Activated T-helper 1 cell treated with anti-CD3 and anti-CD28 coated beads, Interleukin-12 subunit alpha, Interleukin-12 subunit beta, Interleukin-2, Interleukin-4 antibody, amounts not matched to agents 30 ng/mL and 10 ng/mL and 1 ng/mL, durations not matched to agents 14 hours and 24 hours and 36 hours (primary cell): ENCODE data around the gene HMCES. TPM values are rescaled to one million over a fixed set of nuclear protein-coding genes. Genes with fewer than 3 reads are reported as not detected.
"Not testable (repeated sequence)": the region's sequence is repeated elsewhere in the genome, so short reads cannot be mapped to it uniquely, and the experiment has no call there.

Experiments used
- DNase-seq: peaks from one replicate; pipeline ENCODE4 v3.0.0; 2021; ENCODE audit warnings: low spot score
- H3K27ac Mint-ChIP-seq: one replicate; pipeline ENCODE4 v1.8.0; 2021; ENCODE audit warnings: mild to moderate bottlenecking, mixed read lengths
- H3K27me3 Mint-ChIP-seq: one replicate; pipeline ENCODE4 v1.8.0; 2022; ENCODE audit warnings: mild to moderate bottlenecking, moderate library complexity, mixed read lengths; ENCODE audit not compliant: insufficient read depth
- H3K36me3 Mint-ChIP-seq: one replicate; pipeline ENCODE4 v1.8.0; 2021; ENCODE audit warnings: low read depth, mixed read lengths
- H3K4me1 Mint-ChIP-seq: one replicate; pipeline ENCODE4 v1.8.0; 2021; ENCODE audit warnings: low read depth, mixed read lengths
- H3K4me3 Mint-ChIP-seq: one replicate; pipeline ENCODE4 v1.8.0; 2021; ENCODE audit warnings: mild to moderate bottlenecking, moderate library complexity, mixed read lengths
- H3K9me3 Mint-ChIP-seq: one replicate; pipeline ENCODE4 v1.8.0; 2021; ENCODE audit warnings: mixed read lengths
- intact Hi-C: fragments of 100-400 bp; cut with micrococcal nuclease; formaldehyde crosslinking; loops from one replicate; pipeline ENCODE4 v1.15.1; 2024
- total RNA-seq: library from RNA; stranded (reverse); gene quantifications from 2 replicates; pipeline ENCODE4 v1.2.3, GENCODE V29; 2022

The HMCES gene
- total RNA-seq, 1 donor from 2014 or later, result 59.4 TPM

DNA sequence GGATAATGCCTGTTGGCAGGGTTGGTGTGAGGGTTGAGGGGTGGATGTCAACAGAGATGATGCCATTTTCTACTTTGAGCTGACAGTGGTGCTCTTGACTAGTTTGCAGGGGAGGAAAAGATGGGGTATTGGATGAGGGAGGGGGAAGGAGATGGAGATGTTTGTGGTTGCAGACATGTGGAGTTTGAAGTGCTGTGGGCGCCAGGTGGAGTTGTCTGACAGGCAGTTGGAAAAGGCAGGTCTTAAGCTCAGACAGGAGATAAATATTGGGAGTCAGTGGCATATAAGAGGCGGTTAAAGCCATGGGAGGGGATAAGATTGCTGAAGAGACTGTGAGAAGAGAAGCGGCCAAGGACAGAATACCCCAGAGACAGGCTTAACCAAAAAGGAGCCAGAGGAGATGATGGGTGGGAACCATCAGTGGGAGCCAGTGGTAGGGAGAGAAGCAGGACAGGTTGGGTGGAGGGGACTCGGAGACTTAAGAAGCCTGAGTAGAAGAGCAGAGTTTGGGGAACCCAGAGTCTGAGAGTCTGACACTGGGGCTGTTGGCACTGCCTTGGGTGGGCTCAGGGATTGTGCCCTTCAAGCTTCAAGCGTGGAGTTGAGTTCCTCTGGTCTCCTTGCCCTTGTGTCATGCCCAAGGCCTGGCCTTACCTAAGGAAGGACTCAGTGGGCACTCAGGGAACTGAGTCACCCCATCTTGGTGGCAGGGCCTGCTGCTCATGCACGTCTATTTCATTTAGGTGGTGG is 15.3 kb upstream of the HMCES start:
- Mint-ChIP-seq H3K4me3 (no peak overlapping the region), H3K4me1 (peaks cover 4% of the 10 kb centered on the region), H3K27ac (no peak overlapping the region), H3K9me3 (no peaks in the 10 kb centered on the region), H3K27me3 (no peaks in the 10 kb centered on the region), H3K36me3 (peaks cover 56% of the 10 kb centered on the region)
- intact Hi-C loops, result no loop called here
- DNase-seq, result no peak

DNA sequence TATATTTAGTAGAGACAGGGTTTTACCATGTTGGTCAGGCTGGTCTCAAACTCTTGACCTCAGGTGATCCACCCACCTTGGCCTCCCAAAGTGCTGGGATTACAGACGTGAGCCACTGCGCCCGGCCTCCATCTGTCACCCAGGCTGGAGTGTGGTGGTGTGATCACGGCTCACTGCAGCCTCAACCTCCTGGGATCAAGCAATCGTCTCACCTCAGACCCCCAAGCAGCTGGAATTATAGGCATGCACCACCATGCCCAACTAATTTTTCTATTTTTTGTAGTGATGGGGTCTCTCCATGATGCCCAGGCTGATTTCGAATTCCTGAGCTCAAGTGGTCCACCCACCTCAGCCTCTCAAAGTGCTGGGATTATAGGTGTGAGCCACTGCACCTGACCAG is 13.7 kb upstream of the HMCES start:
- H3K4me3 Mint-ChIP-seq, H3K27ac Mint-ChIP-seq, intact Hi-C loops, DNase-seq, H3K9me3 Mint-ChIP-seq, H3K27me3 Mint-ChIP-seq, H3K4me1 Mint-ChIP-seq: not testable (repeated sequence)
- peaks cover 62% of the 10 kb centered on the region for H3K36me3 Mint-ChIP-seq

DNA sequence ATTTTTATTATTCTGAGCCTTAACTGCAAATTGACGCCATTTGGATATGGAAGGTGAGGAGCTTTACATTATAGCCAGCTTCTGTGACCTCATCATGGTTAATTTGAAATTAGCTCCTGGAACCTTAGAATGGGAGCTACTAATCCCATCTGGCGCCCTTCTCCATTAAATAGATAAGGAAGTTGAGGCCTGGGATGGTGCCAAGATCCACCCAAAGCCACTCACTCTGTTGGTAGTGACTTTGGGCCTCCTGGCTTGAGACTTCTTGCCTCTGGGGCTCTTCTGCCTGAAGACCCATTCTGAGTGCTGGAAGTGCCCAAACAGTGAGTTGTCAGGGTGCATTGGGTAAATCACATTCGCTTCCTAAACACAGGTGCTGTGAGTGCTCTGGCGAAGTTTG is 12.0 kb upstream of the HMCES start:
- H3K4me1 Mint-ChIP-seq, result no peaks in the 10 kb centered on the region
- intact Hi-C loops, result no loop called here
- H3K27me3 Mint-ChIP-seq, result no peaks in the 10 kb centered on the region
- H3K4me3 Mint-ChIP-seq, result no peak overlapping the region
- H3K9me3 Mint-ChIP-seq, result no peaks in the 10 kb centered on the region
- no peak overlapping the region for H3K27ac Mint-ChIP-seq
- no peak for DNase-seq
- peaks cover 61% of the 10 kb centered on the region for H3K36me3 Mint-ChIP-seq

DNA sequence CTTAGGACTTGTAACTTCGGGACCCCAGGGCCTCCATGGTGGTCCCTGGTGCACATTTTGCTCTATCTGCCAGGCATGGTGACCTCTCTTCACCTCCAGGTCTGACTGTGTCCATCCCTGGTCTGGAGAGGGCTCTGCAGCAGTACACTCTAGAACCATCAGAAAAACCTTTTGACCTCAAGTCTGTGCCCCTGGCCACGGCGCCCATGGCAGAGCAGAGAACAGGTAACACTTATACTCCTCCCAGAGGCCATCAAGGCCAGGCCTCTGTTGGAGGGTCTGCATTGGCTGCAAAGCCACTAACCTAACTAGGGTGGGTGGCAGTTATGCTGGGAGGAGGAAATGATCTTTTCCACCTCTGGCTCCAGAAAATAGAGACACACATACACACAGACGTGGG is 10.3 kb upstream of the HMCES start:
- Mint-ChIP-seq H3K27me3 (no peaks in the 10 kb centered on the region), H3K36me3 (peaks cover 50% of the 10 kb centered on the region), H3K4me1 (no peaks in the 10 kb centered on the region), H3K4me3 (no peak overlapping the region), H3K9me3 (no peaks in the 10 kb centered on the region), H3K27ac (no peak overlapping the region)
- no peak for DNase-seq
- intact Hi-C loops, result no loop called here

DNA sequence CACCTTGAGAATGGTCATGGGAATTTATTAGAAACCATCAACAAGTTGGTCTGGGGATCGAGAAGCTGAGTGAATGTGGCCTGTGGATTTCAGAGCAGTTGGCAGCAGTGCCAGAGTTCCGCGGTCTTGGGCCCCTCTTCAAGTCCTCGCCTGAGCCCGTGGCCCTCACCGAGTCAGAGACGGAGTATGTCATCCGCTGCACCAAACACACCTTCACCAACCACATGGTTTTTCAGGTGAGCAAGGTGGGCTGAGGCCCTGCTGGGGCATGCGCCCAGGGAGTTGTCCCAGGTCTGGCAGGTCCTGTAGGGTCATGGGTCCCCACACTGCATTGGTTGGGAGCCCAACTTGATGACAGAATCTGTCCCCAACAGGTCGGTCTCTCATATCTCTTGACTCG is 7.0 kb upstream of the HMCES start:
- Mint-ChIP-seq H3K4me1 (peaks cover 12% of the 10 kb centered on the region), H3K4me3 (no peak overlapping the region), H3K9me3 (no peaks in the 10 kb centered on the region), H3K27me3 (no peaks in the 10 kb centered on the region), H3K36me3 (peaks cover 61% of the 10 kb centered on the region), H3K27ac (no peak overlapping the region)
- intact Hi-C loops, result no loop called here
- no peak for DNase-seq

DNA sequence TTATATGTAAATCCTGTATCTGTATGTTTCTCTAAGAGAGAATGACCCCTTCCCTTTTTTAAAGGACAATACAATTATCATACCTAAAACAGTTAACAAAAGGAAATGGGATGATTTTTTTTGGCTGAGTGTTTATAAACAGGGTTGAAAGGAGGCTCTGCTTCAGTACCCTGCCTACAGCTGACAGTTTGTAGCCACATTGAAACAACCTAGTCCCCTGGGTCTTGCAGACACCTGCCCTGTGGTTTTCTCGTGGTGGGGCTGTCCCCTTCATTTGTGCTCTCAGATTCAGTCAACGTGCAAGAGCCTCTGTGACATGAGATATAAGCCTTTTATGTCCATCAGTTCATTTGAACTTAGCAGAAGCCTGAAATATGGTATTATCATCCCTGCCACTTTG is 2.3 kb upstream of the HMCES start:
- no peaks in the 10 kb centered on the region for H3K27me3 Mint-ChIP-seq
- H3K4me1 Mint-ChIP-seq, result peaks cover 31% of the 10 kb centered on the region
- DNase-seq, result no peak
- peak overlapping the region; percentile 7 for H3K4me3 Mint-ChIP-seq
- intact Hi-C loops, result no loop called here
- peak overlapping the region; percentile 18 for H3K27ac Mint-ChIP-seq
- no peaks in the 10 kb centered on the region for H3K9me3 Mint-ChIP-seq
- H3K36me3 Mint-ChIP-seq, result peaks cover 48% of the 10 kb centered on the region

DNA sequence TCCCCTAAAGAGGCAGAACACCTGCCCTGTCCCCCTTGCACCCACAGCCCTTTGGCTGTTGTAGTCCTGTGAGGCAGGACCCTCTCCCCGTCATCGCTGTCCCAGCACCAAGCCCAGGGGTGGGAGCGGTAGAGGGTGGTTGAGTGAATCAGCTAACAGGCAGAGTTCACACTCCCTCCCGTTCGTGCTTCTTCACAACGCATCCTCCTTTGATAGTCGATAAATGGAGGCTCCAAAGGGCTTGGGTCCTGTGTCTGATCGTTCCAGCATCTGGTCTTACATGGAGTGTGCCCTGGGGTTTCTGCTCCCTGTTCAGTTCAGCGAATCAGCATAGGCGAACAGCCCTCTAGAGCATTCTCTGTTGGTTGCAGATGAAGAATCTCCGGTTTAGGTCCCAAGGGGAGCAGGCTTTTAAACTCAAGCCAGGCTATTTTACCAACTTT is 820 bp upstream of the HMCES start:
- Mint-ChIP-seq H3K4me1 (peaks cover 44% of the 10 kb centered on the region), H3K27ac (peak overlapping the region; percentile 91), H3K27me3 (no peaks in the 10 kb centered on the region), H3K4me3 (peak overlapping the region; percentile 87), H3K9me3 (no peaks in the 10 kb centered on the region), H3K36me3 (peaks cover 49% of the 10 kb centered on the region)
- DNase-seq, result no peak
- intact Hi-C loops, result loop anchor here (1.0 kb wide), 4 partner anchors 38 to 162 kb away; partner anchors contain the start of genes IFT122 and ISY1

DNA sequence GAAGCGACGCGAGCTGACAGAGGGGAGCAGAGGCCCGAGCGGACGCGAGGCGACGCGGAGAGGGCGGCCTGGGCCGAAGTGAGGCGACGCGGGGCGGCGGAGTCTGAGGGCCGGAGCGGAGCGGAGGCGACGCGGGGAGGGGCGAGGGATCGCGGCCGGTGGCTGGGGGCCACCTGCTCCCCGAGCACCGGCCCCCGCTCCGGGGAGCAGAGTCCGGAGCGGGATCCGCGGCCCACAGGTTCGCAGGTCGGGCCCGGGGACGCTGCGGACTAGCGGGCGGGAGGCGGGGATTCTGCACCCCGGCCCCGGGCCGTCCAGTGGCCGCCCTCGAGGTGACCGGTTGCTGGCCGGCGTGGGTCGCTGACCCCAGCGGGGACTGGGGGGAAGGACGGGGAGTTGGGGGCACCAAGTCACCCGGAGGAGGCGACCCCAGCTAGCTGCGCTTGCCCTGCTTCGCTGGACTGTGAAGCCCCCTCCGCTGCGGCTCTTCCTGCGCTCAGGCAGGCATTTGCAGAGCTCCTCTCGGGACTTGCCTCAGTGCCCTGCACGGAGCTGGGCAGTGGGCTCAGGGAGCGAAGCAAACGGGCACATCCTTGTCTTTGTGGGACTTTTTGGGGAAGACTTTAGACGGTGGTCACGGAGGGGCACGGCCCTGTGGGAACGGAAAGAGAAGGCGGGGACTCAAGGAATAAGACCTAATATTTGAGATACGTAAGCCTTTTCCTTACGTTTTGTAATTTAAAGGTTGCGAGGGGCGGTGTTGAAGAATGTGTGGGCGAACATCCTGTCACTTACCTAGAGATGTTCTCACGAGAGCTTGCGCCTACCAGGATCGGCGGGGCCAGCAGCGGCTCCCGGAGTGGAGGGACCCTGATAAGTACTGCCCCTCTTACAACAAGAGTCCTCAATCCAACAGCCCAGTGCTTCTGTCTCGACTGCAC is 566 bp downstream of the HMCES start:
- Mint-ChIP-seq H3K27me3 (no peaks in the 10 kb centered on the region), H3K27ac (peak overlapping the region; percentile 97), H3K4me1 (peaks cover 48% of the 10 kb centered on the region), H3K4me3 (peak overlapping the region; percentile 93), H3K36me3 (peaks cover 46% of the 10 kb centered on the region), H3K9me3 (no peaks in the 10 kb centered on the region)
- DNase-seq, result peak; percentile 34
- intact Hi-C loops, result loop anchor here (1.0 kb wide), 7 partner anchors 30 to 400 kb away; partner anchors contain the start of genes ACAD9, COPG1, IFT122 and ISY1

DNA sequence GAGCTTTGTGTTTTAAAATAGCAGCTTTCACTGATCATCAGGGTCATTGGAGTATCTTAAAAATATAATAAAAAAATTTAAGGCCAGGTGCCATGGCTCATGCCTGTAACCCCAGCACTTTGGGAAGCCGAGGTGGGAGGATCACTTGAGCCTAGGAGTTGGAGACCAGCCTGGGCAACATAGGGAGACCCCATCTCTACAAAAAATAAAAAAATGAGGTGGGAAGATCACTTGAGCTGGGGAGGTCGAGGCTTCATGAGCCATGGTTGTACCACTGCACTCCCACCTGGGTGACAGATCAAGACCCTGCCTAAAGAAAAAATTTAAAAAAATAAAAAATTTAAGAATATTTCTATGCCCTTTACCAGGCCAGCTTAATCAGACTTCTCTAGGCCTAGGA is 1.5 kb downstream of the HMCES start:
- intact Hi-C loops, result no loop called here
- no peak for DNase-seq
- Mint-ChIP-seq H3K36me3 (peaks cover 39% of the 10 kb centered on the region), H3K4me1 (peaks cover 48% of the 10 kb centered on the region), H3K4me3 (peak overlapping the region; percentile 93), H3K27me3 (no peaks in the 10 kb centered on the region), H3K27ac (no peak overlapping the region), H3K9me3 (no peaks in the 10 kb centered on the region)

DNA sequence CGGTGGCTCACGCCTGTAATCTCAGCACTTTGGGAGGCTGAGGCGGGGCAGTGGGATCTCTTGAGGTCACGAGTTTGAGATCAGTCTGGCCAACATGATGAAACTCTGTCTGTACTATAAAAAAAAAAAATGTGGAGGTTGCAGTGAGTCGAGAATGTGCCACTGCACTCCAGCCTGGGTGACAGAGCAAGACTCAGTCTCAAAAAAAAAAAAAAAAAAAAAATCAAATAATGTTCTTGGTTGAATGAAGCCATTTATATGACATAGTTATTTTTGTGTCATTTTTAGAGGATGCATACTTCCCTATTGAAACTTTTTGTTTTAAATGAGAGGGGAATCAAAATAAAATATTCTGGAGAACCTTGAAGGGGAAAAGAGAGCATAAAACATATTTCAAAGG is 3.1 kb downstream of the HMCES start:
- intact Hi-C loops, result loop anchor here (1.0 kb wide), 3 partner anchors 27 to 161 kb away; no protein-coding TSS in a partner anchor
- H3K27ac Mint-ChIP-seq, result peak overlapping the region; percentile 33
- peaks cover 31% of the 10 kb centered on the region for H3K36me3 Mint-ChIP-seq
- DNase-seq, result no peak
- H3K9me3 Mint-ChIP-seq, result no peaks in the 10 kb centered on the region
- H3K27me3 Mint-ChIP-seq, result no peaks in the 10 kb centered on the region
- H3K4me3 Mint-ChIP-seq, result no peak overlapping the region
- peaks cover 36% of the 10 kb centered on the region for H3K4me1 Mint-ChIP-seq

DNA sequence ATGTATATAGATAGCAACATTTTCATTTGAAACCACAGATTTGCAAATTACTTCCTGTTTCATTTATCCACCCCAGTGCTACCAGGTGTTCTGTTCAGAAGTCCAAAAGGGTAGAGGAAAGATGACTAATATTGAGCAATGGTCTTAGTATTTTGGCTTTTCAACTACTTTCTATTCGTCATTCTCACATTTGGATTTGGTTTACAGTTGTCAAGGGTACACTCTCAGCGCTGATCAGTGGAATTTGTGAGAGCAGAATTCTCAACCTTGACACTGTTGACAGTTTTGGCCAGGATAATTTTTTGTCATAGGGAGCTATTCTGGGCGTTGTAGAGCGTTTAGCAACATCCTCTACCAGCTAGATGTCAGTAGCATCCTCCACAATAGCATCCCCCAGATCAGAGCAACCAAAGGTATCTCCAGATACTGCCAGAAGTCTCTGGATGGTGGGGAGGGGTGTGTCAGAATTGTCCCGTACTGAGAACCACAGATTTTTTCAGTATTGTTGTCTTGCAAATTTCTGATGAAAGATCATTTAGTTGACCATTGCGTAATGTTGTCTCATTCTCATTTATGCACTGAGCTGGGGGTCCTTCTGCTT is 4.2 kb downstream of the HMCES start:
- intact Hi-C loops, result loop anchor here (1.0 kb wide), 3 partner anchors 25 to 163 kb away; no protein-coding TSS in a partner anchor
- Mint-ChIP-seq H3K9me3 (no peaks in the 10 kb centered on the region), H3K4me3 (peak overlapping the region; percentile 24), H3K27ac (peak overlapping the region; percentile 89), H3K4me1 (peaks cover 34% of the 10 kb centered on the region), H3K27me3 (no peaks in the 10 kb centered on the region), H3K36me3 (peaks cover 26% of the 10 kb centered on the region)
- no peak for DNase-seq

DNA sequence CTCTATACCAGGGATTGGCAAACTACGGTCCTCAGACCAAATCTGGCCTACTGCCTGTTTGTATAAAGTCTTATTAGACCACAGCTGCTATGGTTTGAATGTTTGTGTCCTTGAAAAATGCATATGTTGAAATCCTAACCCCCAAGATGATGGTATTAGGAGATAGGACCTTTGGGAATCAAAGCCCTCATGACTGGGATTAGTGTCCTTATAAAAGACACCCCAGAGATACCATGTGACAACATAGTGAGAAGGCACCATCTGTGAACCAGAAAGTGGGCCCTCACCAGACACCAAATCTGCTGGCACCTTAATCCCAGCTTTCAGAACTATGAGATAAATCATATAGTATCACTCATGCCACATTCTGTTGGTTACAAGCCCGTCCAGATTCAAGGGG is 7.4 kb downstream of the HMCES start:
- Mint-ChIP-seq H3K27ac (no peak overlapping the region), H3K27me3 (no peaks in the 10 kb centered on the region), H3K4me3 (no peak overlapping the region), H3K4me1 (peaks cover 17% of the 10 kb centered on the region), H3K9me3 (no peaks in the 10 kb centered on the region), H3K36me3 (peaks cover 24% of the 10 kb centered on the region)
- intact Hi-C loops, result no loop called here
- DNase-seq, result no peak
